GM19397 (cell line): ENCODE measurements around the gene TMEM270.

ENCODE experiments used
- ATAC-seq: cut with Tn5 transposase; IDR thresholded peaks from one replicate; pipeline ENCODE4 v1.9.1; 2021; ENCODE audit warnings: mild to moderate bottlenecking, moderate library complexity; ENCODE audit not compliant: unreplicated experiment

The TMEM270 gene

DNA sequence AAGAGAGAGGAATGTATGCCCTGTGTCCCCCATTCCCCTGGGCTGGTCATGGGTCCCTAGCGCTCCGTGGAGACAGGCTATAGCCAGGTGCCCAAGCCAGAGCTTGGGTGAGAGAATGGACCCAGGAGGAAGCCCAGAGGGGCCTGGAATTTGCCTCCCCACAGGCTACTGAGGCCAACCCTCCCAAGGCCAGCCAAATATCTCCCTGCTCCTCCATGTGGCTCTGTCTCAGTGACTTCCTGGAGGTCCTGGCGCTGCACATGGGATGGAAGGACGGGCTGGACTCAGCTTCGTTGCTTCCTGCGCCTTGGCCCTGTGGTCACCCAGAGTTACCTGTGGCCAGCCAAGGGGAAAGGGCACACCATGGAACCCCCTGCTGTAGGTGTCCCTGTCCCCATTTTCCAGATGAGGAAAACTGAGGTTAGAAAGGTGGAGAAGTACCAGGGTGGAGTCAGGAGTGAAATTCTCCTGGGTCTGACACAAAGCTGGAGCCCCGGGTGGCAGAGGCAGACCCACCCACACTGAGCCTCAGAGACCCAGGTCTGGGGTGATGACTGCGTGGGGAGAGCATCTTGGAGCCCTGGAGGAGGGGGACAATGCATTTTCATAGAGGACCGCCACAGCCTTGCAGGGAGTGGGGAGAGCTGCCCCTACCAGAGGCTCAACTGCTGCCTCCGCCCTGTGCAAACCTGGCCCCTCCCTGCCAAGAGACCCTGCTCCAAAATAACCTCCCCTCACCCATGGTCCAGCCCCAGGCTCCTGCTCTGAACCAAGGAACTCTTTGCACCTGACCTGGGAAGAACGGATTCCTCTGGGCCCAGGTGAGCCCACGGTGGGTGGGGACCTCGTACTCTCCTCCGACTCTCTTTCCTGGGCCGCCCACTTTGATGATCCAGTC lies 42.6 kb downstream of the TMEM270 start:
- ATAC-seq: no peak

GRCh38 chr7:73904219-73905137 lies 43.5 kb downstream of the TMEM270 start:
- ATAC-seq: no peak

DNA sequence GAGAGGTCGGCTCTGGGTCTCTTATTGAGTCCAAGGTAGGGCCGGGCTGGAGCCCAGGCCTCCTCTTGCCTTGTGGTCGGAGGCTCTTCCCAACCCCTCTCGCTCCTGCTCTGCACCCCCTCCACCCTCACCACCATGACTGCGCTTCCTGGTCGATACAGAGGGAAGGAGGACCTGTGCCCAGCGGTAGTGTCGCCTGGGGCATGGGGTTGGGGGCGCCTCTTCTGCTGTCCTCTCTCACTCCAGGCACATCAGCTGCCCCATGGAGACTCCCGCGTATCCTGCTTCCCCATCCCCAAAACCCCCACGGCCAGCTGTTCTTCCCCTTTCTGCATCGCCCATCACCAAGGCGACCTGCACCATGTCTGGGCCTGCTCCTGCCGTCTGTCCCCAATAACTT lies 44.4 kb downstream of the TMEM270 start:
- ATAC-seq: no peak

GRCh38 chr7:73906874-73907273 lies 45.9 kb downstream of the TMEM270 start:
- ATAC-seq: no peak

- no peak for ATAC-seq
Observed at GRCh38 chr7:73907554-73908122, 46.7 kb downstream of the TMEM270 start.

DNA sequence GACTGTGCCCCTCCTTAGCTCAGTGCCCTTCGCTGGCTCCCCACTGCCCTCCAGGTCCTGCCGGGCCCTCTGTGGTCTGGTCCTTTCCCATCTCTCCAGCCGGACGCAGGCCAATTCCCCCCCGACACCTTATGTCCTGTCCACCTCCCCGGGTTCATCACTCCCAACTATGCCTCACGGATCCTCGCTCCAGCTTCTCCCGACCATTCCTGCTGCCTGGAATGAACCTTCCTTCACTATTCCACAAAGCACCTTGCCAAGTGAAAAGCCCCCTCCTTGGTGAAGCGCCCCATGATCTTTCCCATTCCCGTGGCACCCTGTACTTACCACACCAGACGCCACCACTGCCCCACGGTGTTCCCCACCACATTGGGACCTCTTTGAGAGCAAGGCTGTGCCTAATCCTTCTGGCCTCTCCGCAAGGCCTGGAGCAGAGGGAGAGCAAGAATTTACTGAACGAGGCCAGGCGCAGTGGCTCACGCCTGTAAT lies 47.2 kb downstream of the TMEM270 start:
- ATAC-seq: no peak

DNA sequence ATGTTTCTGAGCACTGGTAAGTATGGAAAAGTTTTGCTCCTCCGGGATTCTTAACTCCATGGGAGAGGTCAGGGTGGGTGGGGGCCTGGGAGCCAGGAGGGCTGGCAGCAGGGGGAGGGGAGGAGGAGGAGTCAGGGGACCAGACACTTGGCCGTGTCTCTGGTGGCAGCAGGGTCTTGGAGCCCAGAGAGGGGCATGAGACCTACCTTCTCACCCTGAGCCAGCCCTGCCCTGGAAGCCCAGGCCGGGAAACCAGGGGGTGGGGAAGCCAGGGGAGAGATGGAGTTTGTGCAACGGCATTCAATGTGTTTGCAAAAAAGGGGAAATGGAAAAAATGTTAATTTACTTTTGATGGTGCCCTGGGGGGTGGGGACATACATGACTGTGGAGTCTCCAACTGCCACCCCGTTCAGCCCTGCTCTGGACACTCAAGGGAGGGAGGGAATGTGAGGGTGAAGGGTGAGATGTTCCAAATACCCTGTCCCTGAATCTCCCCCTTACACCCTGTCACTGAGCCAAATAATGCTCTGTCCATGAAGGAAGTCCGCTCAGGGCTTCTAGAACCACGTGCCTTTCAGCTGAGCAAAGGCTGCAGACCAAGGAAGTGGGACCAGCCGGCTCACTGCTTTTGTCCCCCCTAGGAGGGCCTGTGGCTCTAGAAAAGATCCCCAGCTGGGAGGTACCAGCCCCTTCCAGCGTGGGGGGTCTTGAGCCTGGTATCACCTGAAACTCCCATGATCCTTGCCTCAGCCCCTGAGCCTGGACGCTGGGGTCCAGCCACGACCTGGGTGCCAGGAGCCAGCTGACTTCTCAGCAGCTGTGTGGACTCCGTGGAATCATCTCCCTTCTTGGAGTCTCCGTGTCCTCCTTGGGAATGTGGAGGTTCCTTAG lies 48.3 kb downstream of the TMEM270 start:
- ATAC-seq: no peak

DNA sequence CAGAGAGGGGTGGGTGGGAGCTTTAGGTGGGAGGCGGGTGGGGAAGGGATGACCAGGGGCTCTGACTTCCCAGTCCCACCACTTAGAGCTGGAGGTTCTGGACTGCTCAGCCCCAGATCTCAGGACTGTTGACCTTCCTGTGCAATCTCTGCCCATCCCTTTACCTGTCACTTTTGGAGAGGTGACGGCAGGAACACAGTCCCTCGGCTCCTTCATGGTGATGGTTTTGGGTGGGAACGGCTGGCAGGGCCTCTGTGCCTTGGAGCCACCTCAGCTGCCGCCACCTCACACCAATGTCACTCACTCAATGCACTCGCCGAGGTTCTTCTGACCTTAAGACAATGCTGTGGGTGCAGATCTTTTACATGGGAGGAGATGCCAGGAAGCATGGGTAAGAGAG lies 49.0 kb downstream of the TMEM270 start:
- ATAC-seq: no peak

DNA sequence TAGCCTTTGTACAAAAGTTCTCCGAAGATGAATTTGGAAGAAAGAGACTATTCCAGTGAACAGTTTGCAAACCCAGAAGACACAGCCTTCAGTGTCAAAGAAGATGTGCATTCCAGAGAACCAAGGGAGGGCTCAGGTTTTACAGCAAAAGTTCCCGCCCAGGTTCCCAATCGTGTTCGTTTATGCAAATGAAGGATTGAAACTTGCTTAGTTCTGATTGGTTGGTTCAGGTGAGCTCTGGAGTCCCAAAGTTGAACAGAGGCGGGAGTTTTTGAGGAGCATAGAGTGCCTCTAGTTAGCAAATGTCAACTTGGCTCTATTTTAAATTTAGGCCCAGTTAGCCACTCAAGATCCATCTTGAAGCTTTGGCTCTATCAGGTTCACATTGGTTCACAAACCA lies 51.3 kb downstream of the TMEM270 start:
- no peak for ATAC-seq
